HG03354 (cell line): Measurements from ENCODE around the gene KASH5.

Source experiments
- ATAC-seq: cut with Tn5 transposase; IDR thresholded peaks from one replicate; pipeline ENCODE4 v1.9.1; 2021; ENCODE audit warnings: mild to moderate bottlenecking; ENCODE audit not compliant: unreplicated experiment, poor library complexity, severe bottlenecking

Gene KASH5

GRCh38 chr19:49387936-49388372 is at the start of gene KASH5:
Gene KASH5, plus strand, starts transcription at chr19:49388249. Its CDS starts 2,635 bp downstream, at chr19:49390884.
- ATAC-seq: no peak

DNA sequence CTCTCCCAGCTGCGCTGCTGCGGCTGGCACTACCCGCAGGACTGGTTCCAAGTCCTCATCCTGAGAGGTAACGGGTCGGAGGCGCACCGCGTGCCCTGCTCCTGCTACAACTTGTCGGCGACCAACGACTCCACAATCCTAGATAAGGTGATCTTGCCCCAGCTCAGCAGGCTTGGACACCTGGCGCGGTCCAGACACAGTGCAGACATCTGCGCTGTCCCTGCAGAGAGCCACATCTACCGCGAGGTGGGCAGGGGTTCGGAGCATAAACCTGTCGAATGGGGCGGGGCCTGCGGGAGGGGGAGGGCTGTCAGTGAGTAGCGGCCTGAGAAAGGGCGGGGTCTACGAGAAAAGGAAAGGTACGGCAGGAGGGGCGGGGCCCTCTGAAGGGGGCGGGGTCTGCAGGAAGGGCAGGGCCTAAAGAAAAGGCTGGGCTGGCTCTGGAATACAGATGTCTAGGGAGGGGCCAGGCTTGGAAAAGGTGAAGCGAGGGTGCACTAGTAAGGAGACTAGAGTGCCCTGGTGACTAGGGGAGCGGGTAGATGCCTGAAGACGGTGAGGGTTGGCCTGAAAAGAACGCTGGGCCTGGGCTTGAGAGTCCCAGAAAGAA is 49.3 kb upstream of the KASH5 start:
- no peak for ATAC-seq

GRCh38 chr19:49339301-49340068 is 48.6 kb upstream of the KASH5 start:
- ATAC-seq: no peak

- peak; percentile 73 for ATAC-seq
Observed at GRCh38 chr19:49340069-49340864, 47.8 kb upstream of the KASH5 start.

GRCh38 chr19:49340865-49341718 is 47.0 kb upstream of the KASH5 start:
- ATAC-seq: no peak

DNA sequence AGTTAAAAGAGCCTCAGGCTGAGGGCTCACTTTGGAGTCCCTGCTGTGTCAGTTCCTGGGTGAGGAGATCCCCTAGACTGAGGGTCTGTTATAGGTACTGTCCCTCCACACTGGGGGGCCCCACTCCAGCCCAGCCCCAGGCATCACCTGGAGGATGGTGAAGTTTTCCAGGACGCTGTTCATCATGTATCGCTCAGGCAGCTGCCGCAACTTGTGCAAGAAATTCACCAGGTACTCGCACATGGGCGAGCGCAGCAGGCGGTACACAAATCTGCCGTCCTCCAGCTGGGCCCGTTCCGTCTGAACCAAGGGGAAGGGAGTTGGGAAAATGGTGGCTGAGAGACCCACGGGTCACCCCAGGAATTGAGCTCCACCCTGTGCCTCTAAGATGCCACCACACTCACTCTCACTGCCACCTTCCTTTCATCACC is 45.7 kb upstream of the KASH5 start:
- no peak for ATAC-seq

DNA sequence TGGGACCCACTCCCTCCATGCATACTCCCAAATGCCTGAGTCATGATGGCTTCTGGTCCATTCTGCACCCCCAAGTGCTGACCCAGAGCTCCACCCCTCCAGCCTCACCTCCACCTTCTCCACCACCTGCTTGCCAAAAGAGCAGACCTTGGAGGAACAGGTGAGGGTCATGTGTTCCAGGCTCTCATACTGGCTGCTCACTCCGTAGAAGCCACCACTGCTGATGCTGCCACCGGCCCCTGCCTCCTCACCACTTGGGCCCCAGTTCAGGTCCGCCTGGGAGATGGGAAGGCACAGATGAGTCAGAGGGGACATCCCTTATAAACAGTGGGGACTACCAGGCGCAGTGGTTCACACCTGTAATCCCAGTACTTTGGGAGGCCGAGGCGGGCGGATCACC is 44.9 kb upstream of the KASH5 start:
- no peak for ATAC-seq

- no peak for ATAC-seq
Observed at GRCh38 chr19:49344505-49345423, 43.3 kb upstream of the KASH5 start.

- ATAC-seq: no peak
Observed at GRCh38 chr19:49347191-49347590, 40.9 kb upstream of the KASH5 start.

DNA sequence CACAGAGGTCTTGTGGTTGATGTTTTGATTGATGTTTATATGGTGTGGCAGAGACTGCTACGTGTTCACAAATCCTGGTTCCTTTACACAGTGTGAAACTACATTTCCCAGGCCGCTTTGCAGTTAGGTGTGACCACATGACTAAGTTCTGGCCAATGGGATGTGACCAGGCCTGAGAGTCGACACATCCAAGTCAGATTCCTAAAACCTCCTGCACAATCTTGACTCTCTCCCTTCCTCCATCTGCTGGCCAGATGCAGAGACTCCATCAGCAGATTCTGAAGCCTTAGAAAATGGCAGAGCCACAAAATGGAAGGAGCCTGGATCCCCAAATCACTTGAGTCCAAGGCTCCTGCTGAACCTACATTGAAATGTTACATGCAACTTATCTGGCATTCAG is 40.2 kb upstream of the KASH5 start:
- ATAC-seq: no peak

GRCh38 chr19:49348305-49349189 is 39.5 kb upstream of the KASH5 start:
- ATAC-seq: no peak

GRCh38 chr19:49349567-49349966 is 38.5 kb upstream of the KASH5 start:
- ATAC-seq: no peak

DNA sequence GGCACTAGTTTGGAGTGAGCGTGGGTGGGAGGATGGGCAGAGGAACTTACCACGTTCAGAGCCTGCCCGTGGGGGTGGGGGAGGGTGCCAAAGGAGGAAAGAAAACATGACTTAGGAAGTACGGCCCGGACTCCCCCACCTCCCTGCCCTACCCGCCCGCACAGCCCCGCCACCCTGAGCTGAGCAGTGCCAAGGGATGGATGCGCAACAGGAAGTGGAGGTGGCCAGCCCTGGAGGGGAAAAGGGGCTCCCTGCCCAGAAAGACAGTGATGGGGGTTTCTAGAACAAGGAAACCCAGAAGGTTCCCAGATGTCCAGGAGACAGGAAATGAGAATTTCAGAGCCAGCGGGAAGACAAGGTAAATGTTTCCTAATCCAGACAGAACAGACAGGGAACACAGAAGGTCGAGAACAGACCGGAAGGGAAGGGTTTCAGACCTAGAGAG is 32.1 kb upstream of the KASH5 start:
- ATAC-seq: no peak

DNA sequence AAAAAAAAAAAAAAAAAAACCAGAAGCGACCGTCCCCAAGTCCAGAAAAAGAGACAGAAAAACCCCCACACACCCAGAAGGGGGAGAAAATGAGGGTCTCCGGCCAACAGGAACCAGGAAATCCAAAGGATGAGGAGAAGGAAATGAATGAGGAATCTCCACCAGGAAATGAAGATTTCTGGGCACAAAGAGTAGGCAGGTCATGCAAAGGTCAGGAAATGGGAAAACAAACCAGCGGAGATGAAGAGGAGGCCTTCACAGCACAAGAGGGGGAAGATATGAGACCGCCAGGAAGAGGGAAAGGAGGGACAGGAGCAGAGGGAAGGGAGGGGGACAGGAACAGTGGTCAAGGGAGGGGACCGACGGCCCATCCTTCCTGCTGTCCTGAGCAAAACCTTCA is 31.7 kb upstream of the KASH5 start:
- no peak for ATAC-seq

GRCh38 chr19:49357186-49357585 is 30.9 kb upstream of the KASH5 start:
- ATAC-seq: no peak

- no peak for ATAC-seq
Observed at GRCh38 chr19:49359851-49360820, 27.9 kb upstream of the KASH5 start.
